Hematopoietic multipotent progenitor cell treated with erythropoietin and hydrocortisone succinate and interleukin-3 and kit ligand, for 17 days (in vitro differentiated cells): ENCODE data around the gene TMEM175.
"Not testable (repeated sequence)": the region's sequence is repeated elsewhere in the genome, so short reads cannot be mapped to it uniquely, and the experiment has no call there.

ENCODE experiments used
- DNase-seq: peaks from one replicate; pipeline ENCODE4 v3.0.0-alpha.2; 2015; ENCODE audit warnings: low spot score

TMEM175 gene

GRCh38 chr4:990746-991367, 58.6 kb downstream of the TMEM175 start:
- no peak for DNase-seq

- no peak for DNase-seq
Measured at GRCh38 chr4:991451-992296, 59.4 kb downstream of the TMEM175 start.

- DNase-seq, result no peak
Measured at GRCh38 chr4:992297-993110, 60.2 kb downstream of the TMEM175 start.

GRCh38 chr4:993111-994029, 61.1 kb downstream of the TMEM175 start, which contains the start of gene SLC26A1:
Gene SLC26A1, minus strand, starts transcription at chr4:993404. Its CDS starts 1,701 bp downstream, at chr4:991703.
- no peak for DNase-seq

- DNase-seq, result no peak
Measured at GRCh38 chr4:995311-996026, 63.2 kb downstream of the TMEM175 start.

GRCh38 chr4:996030-996996, 64.1 kb downstream of the TMEM175 start:
- peak; percentile 11 for DNase-seq

GRCh38 chr4:996997-997374, 64.7 kb downstream of the TMEM175 start:
- no peak for DNase-seq

- DNase-seq, result no peak
Measured at GRCh38 chr4:997375-998071, 65.3 kb downstream of the TMEM175 start.

GRCh38 chr4:998096-998691, 65.9 kb downstream of the TMEM175 start:
- DNase-seq, result no peak

GRCh38 chr4:999240-999863, 67.1 kb downstream of the TMEM175 start:
- not testable (repeated sequence) for DNase-seq

- DNase-seq, result no peak
Measured at GRCh38 chr4:999882-1000425, 67.7 kb downstream of the TMEM175 start.

- DNase-seq, result no peak
Measured at GRCh38 chr4:1000686-1001260, 68.5 kb downstream of the TMEM175 start.

- DNase-seq, result no peak
Measured at GRCh38 chr4:1001561-1002130, 69.4 kb downstream of the TMEM175 start.

- no peak for DNase-seq
Measured at GRCh38 chr4:1002131-1002630, 69.9 kb downstream of the TMEM175 start.

- no peak for DNase-seq
Measured at GRCh38 chr4:1002631-1003251, 70.5 kb downstream of the TMEM175 start.

- no peak for DNase-seq
Measured at GRCh38 chr4:1003271-1004070, 71.2 kb downstream of the TMEM175 start.
